Hepatocyte (in vitro differentiated cells): ENCODE results near the gene PAM. TPM values are rescaled to one million over a fixed set of nuclear protein-coding genes. Genes with fewer than 3 reads are reported as not detected.
"Not testable (repeated sequence)": the region's sequence is repeated elsewhere in the genome, so short reads cannot be mapped to it uniquely, and the experiment has no call there.

Experiments used
- DNase-seq: peaks from one replicate; pipeline ENCODE4 v3.0.0-alpha.2; 2016; ENCODE audit warnings: low spot score
- H2AFZ ChIP-seq: fragments of 200-600 bp; sonication (generic); 2 replicates; pipeline ENCODE4 v1.6.0; 2016; ENCODE audit warnings: antibody characterized with exemption, mild to moderate bottlenecking
- H3K27ac ChIP-seq: fragments of 200-600 bp; sonication (generic); 2 replicates; pipeline ENCODE4 v1.5.1; 2016; ENCODE audit warnings: mild to moderate bottlenecking
- H3K27me3 ChIP-seq: fragments of 200-600 bp; sonication (generic); 2 replicates; pipeline ENCODE4 v1.6.1; 2016
- H3K36me3 ChIP-seq: fragments of 200-600 bp; sonication (generic); replicated peaks from 2 replicates; pipeline ENCODE4 v1.5.1; 2016; ENCODE audit warnings: low read depth; ENCODE audit not compliant: insufficient read depth
- H3K4me1 ChIP-seq: fragments of 200-600 bp; sonication (generic); 2 replicates; pipeline ENCODE4 v1.5.1; 2016; ENCODE audit warnings: mild to moderate bottlenecking, moderate library complexity; ENCODE audit not compliant: insufficient read depth
- H3K4me2 ChIP-seq: fragments of 200-600 bp; sonication (generic); 2 replicates; pipeline ENCODE4 v1.6.0; 2016
- H3K4me3 ChIP-seq: fragments of 200-600 bp; sonication (generic); 2 replicates; pipeline ENCODE4 v1.5.1; 2016; ENCODE audit warnings: mild to moderate bottlenecking
- H3K79me2 ChIP-seq: fragments of 200-600 bp; sonication (generic); 2 replicates; pipeline ENCODE4 v1.6.0; 2017; ENCODE audit warnings: mild to moderate bottlenecking
- H3K9me2 ChIP-seq: fragments of 200-600 bp; sonication (generic); replicated peaks from 2 replicates; pipeline ENCODE4 v1.6.0; 2017; ENCODE audit warnings: mild to moderate bottlenecking; ENCODE audit not compliant: insufficient read depth
- H3K9me3 ChIP-seq: fragments of 200-600 bp; sonication (generic); 2 replicates; pipeline ENCODE4 v1.5.1; 2016; ENCODE audit warnings: low read depth, mild to moderate bottlenecking
- H4K20me1 ChIP-seq: fragments of 200-600 bp; sonication (generic); 2 replicates; pipeline ENCODE4 v1.6.0; 2016; ENCODE audit warnings: mild to moderate bottlenecking; ENCODE audit not compliant: insufficient read depth, poor library complexity, severe bottlenecking
- CTCF ChIP-seq: fragments of 200-600 bp; sonication (generic); IDR thresholded peaks from 2 replicates; pipeline ENCODE4 v1.5.1; 2016; ENCODE audit warnings: antibody characterized with exemption, mild to moderate bottlenecking; ENCODE audit not compliant: poor library complexity
- EZH2 ChIP-seq: fragments of 200-600 bp; sonication (generic); IDR thresholded peaks from 2 replicates; pipeline ENCODE4 v1.6.1; 2016; ENCODE audit warnings: antibody characterized with exemption, mild to moderate bottlenecking, borderline replicate concordance
- EZH2phosphoT487 ChIP-seq: fragments of 200-600 bp; sonication (generic); IDR thresholded peaks from one replicate; pipeline ENCODE4 v1.6.1; 2018; ENCODE audit warnings: antibody characterized with exemption, mild to moderate bottlenecking, low read depth, moderate library complexity; ENCODE audit not compliant: unreplicated experiment, severe bottlenecking
- WGBS: methylation state at CpG from one replicate; pipeline ENCODE4 v1.1.6; 2016; ENCODE audit warnings: low lambda C conversion rate; ENCODE audit errors: missing lambda C conversion rate; 5-methylcytosine and 5-hydroxymethylcytosine counted together
- polyA plus RNA-seq: library from polyadenylated mRNA; unstranded; fragments of >200 nt; fragmentation: Nextera tagmentation; extraction: Ambion mirVana; gene quantifications from 2 replicates; pipeline ENCODE4 v1.2.1, GENCODE V29; 2016
- total RNA-seq: library from RNA; depleted of rRNA; stranded (reverse); fragments of >200 nt; gene quantifications from 2 replicates; pipeline ENCODE4 v1.2.3, GENCODE V29; 2014

Gene PAM
- total and polyA plus RNA-seq, 2 experiments from 2014 or later = 118 to 158 TPM

GRCh38 chr5:103060424-103060954, 305.4 kb downstream of the PAM start:
- no peaks in the 10 kb centered on the region for H3K79me2 ChIP-seq
- H3K4me3 ChIP-seq = no peak overlapping the region
- no peaks in the 10 kb centered on the region for H3K9me3 ChIP-seq
- H4K20me1 ChIP-seq = no peaks in the 10 kb centered on the region
- DNase-seq = peak; percentile 10
- no peak overlapping the region for H2AFZ ChIP-seq
- H3K4me2 ChIP-seq = no peak overlapping the region
- 21% methylated on average over 3 of the region's 3 CpGs for WGBS
- H3K27me3 ChIP-seq = no peaks in the 10 kb centered on the region
- H3K27ac ChIP-seq = peak overlapping the region; percentile 1
- H3K4me1 ChIP-seq = peaks cover 6% of the 10 kb centered on the region
- TF ChIP-seq CTCF (no peak), EZH2 (no peak), EZH2phosphoT487 (no peak)
- no peaks in the 10 kb centered on the region for H3K9me2 ChIP-seq
- no peaks in the 10 kb centered on the region for H3K36me3 ChIP-seq

- Histone ChIP-seq H3K4me3 (no peak overlapping the region), H3K79me2 (no peaks in the 10 kb centered on the region), H4K20me1 (no peaks in the 10 kb centered on the region), H3K4me1 (peaks cover under 1% of the 10 kb centered on the region), H3K4me2 (no peak overlapping the region), H3K27me3 (no peaks in the 10 kb centered on the region), H2AFZ (no peak overlapping the region), H3K9me3 (no peaks in the 10 kb centered on the region), H3K36me3 (no peaks in the 10 kb centered on the region), H3K9me2 (no peaks in the 10 kb centered on the region), H3K27ac (no peak overlapping the region)
- TF ChIP-seq EZH2phosphoT487 (no peak), CTCF (no peak), EZH2 (no peak)
- no peak for DNase-seq
- 44% methylated on average over 1 of the region's 1 CpG for WGBS
These were observed 311.2 kb downstream of the PAM start for GRCh38 chr5:103066326-103066725.

- not testable (repeated sequence) for H3K4me1 ChIP-seq, H3K9me3 ChIP-seq
- WGBS = 88% methylated on average over 4 of the region's 4 CpGs
These were observed 318.4 kb downstream of the PAM start for GRCh38 chr5:103073500-103073899.

GRCh38 chr5:103075442-103075841, 320.3 kb downstream of the PAM start:
- Histone ChIP-seq H3K4me3 (no peak overlapping the region), H3K36me3 (no peaks in the 10 kb centered on the region), H3K9me2 (no peaks in the 10 kb centered on the region), H3K27ac (no peak overlapping the region), H3K27me3 (no peaks in the 10 kb centered on the region), H3K4me2 (no peak overlapping the region), H2AFZ (no peak overlapping the region), H4K20me1 (no peaks in the 10 kb centered on the region), H3K4me1 (no peaks in the 10 kb centered on the region), H3K9me3 (no peaks in the 10 kb centered on the region), H3K79me2 (no peaks in the 10 kb centered on the region)
- DNase-seq = no peak
- TF ChIP-seq CTCF (no peak), EZH2 (no peak), EZH2phosphoT487 (no peak)
- WGBS = 92% methylated on average over 4 of the region's 4 CpGs

More at GRCh38 chr5:103073500-103073899, 318.4 kb downstream of the PAM start:
- H3K79me2 ChIP-seq, H3K27ac ChIP-seq, H2AFZ ChIP-seq, H3K4me2 ChIP-seq, H3K4me3 ChIP-seq, DNase-seq, H3K27me3 ChIP-seq, H3K36me3 ChIP-seq, H3K9me2 ChIP-seq, H4K20me1 ChIP-seq: not testable (repeated sequence)
